Brain pericyte (primary cell): ENCODE data around the gene DCTD.

Experiments used
- DNase-seq: peaks from one replicate; pipeline ENCODE4 v3.0.0-alpha.2; 2012; ENCODE audit warnings: low read depth, low spot score

Gene DCTD

DNA sequence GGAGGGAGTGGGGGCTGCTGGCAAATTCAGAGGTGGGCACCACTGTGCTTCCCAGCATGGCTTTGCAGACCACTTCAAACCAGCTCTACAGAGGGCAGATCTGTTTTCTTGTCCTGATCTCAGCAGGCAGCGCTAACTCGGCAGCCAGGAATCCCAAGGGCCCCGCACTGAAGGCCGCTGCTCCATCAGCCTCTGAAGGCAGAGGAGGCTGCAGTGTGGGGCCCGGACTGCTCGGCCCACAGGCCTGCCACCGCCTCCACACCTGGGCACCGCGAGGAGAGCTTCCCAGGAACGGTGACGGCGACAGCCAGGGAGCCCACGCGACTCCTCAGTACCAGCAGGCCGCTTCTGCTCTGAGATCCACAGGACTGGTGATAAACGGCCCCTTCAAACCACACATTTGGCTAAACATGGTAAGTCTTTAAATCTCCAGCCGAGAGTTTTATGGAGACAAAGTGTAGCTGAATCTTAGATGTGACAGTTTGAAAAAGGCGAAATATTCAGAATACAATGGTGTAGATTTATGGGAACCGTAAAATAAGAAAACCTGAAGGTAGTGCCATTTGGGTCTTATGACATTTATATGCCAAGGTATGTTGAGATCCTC, 23.6 kb downstream of the DCTD start:
- no peak for DNase-seq

GRCh38 chr4:182893047-182893446, 24.1 kb downstream of the DCTD start:
- no peak for DNase-seq

DNA sequence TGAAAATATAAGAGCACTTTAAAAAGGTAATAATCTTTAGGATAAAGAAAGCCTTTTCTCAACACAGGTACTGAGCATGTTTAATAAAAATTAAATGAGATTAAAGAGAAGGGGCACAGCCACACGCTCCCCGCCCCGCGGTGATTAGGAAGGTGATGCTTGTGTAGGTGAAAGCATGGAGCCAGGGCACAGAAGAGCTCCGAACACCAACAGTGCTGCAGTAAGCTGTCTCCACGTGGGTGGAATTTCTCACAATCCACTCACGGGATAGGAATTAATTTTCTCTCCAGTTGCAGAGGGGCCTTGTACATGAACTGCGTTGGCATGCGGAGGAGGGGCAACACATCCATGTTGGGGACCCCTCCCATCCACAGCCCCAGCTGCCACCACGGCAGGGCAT, 27.0 kb downstream of the DCTD start:
- DNase-seq: no peak

GRCh38 chr4:182888891-182889290, 28.3 kb downstream of the DCTD start:
- DNase-seq: no peak

- DNase-seq: no peak
Measured at GRCh38 chr4:182886768-182887167, 30.4 kb downstream of the DCTD start.

GRCh38 chr4:182886205-182886604, 31.0 kb downstream of the DCTD start:
- no peak for DNase-seq

GRCh38 chr4:182885738-182886077, 31.5 kb downstream of the DCTD start:
- no peak for DNase-seq

DNA sequence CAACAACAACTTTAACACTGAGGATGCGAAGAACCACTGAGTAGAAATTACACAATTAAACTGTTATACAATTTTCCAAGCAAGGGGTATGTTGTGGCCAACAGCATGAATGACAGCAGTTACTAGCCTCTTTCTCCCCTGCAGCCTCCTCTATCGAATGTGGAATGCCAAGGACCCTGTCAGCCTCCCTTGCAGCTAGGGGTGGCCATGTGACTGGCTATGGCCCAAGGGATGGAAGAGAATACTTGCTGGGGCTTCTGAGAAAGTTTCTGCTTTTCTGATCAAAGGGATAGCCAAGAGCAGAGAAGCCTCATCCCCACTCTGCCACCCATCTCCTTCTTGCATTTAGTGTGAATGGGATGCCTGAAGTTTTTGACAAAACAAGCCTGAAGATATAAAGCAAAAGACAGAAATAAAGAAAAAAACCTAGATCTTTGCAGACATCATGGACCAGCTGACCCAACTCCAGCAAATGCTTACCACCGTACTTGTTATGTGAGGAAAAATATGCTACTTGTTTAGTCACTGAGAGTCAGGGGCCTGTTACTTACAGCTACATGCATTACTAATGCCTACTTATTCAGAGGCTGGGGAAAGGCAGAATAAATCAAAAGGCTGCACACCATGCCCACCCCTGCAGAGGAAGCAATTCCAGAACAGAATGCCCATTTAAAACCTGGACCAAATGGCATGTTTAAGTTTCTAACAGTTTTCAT, 32.0 kb downstream of the DCTD start:
- DNase-seq: no peak

DNA sequence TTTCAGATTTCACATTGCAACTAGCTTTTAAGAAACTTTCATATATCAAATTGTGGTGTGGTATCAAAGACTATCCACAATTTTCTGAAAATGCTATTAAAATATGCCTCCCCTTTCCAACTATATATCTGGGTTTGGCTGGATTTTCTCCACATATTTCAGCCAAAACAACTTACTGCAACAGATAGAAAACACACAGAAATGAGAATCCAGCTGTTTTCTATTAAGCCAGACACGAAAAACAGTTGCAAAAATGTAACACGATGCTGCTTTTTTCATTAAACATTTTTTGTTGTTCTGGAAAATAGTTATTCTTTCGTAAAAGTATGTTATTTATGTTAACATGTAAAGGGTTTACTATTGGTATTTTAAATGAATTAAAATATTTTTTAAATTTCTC, 33.1 kb downstream of the DCTD start:
- DNase-seq: no peak

DNA sequence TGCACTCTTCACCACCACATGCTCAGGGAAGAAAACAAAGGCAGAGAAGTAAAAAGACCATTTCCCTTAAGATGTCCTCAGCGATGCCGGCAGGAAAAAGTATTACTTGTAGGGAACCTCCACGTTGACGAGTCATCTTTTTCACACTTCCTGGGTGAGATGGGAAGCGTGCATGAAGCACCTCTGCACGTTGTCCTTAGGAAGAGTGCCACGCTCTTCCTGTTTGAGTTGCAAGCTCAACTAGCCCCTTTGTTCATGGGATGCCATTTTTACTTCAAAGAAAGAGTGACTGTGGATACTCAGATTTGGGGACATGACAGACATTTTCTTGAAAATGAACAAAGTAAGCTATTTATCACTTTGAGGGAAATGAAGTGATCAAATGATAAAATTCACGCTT, 33.8 kb downstream of the DCTD start:
- no peak for DNase-seq

GRCh38 chr4:182881914-182882313, 35.3 kb downstream of the DCTD start:
- DNase-seq: no peak

- no peak for DNase-seq
Measured at GRCh38 chr4:182880387-182881356, 36.5 kb downstream of the DCTD start.

DNA sequence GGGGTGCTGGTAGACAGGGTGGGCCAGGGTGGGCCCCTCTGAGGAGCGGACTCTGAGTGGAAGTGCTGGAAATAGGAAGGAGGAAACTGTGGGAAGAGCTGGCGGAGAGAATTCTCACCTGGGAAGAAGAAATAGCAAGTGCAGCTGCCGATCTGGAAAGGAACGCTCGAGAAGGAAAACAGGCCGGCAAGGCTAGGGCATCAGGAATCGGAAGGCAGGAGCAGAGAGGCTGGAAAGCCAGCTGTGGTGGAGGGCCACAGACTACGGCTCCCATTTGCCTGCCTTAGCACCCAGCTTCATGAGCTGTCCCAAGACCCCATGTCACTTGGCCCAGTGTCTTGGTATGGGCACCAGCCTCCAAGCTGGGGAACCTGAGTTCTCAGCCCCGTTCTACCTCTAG, 37.3 kb downstream of the DCTD start:
- DNase-seq: no peak

DNA sequence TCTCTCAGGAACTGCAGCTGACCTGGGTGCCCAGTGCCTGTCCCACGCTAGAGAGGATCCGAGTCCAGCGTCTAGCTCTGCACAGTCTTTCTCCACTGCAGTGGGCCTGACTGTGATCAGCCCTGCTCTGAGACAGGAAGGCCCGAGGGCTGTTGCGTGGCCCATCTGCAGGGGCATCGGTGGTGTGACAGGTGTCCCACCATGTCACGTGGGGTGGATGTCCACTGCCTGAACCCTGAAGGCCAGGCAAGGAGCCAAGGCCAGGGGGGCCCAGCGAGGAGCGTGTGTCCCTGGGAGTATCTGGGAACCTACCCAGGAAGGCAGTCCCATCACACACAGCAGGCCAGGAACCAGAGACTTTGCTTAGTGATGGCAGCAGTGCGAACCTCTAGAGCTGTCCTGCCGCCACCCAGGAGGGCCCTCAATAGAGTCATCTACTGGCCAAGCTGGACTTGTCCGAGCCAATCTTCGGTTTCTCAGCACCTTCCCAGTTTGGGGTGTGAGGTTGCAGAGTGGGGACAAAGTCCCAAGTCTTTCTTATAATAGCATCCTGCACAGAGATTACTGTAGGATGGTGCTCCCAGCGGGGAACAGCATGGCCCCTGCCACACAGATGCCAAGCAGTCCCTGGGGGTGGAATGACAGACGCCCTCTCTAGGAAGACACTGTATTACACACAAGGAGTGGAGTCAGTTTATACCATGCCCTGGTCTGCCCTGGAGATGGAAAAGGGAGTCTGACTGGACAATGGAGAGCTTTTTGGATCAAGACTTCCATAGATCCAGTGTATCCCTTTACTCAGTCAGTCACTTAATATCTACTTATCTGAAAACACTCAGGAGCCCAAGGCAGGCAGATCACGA, 38.3 kb downstream of the DCTD start:
- no peak for DNase-seq

- no peak for DNase-seq
Measured at GRCh38 chr4:182877326-182877883, 39.8 kb downstream of the DCTD start.

GRCh38 chr4:182876427-182876826, 40.8 kb downstream of the DCTD start:
- DNase-seq: no peak

- DNase-seq: no peak
Measured at GRCh38 chr4:182875453-182876405, 41.5 kb downstream of the DCTD start.

DNA sequence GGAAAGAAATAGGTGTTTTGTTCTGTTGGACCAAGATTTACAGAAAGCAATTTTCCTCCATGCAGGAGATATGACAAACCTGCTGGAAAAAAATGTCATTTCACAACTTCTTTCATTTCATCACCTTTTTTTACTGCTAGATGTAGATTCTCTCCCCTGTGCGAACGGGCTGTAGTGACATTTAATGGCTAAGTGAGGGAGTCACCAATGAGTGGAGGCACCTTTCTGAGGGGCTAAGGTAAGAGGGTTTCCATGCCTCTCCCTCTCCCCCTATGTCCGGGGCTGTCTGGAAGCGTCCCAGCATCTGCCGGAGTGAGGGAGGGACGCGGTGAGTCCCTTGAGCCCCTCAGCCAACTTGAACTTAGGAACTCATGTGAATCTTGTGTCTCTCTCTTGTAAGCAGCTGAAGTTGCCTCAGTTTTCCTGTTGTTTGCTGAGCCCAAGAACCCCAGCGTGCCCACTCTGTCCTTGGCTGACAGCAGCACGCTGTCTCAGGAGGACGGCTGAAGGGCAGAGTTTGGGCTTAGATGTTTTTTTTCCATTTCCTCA, 42.3 kb downstream of the DCTD start:
- DNase-seq: no peak

DNA sequence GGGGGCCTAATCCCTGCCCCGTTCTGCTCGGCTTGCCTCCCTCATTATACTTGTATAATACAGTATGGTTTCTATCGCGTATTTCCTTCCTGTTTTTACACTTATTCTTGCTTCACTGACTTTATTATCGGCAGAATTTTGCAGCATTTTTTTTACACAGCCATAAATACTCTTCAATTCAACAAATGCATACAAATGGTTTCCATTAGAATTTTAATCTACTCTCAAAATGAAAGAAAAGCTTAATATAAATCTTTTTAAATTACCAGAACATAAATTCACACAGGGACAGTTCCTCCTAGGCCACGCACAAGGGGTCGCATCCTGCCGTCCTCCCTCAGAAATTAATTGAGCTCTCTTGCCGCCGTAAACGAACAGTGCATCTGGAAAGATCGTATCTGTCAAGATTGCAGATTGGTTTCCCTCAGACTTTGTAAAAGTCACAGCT, 42.9 kb downstream of the DCTD start:
- no peak for DNase-seq

GRCh38 chr4:182873726-182874125, 43.5 kb downstream of the DCTD start:
- no peak for DNase-seq
